GM23338 (cell line): ENCODE data around the gene NDUFAF8.

Experiments
- CREB1 ChIP-seq: fragments of 250-450 bp; sonication (Bioruptor Pico); IDR thresholded peaks from 2 replicates; pipeline ENCODE4 v1.5.0; 2020; ENCODE audit warnings: low read depth, mild to moderate bottlenecking, moderate library complexity
- CTCF ChIP-seq, 2 experiments: fragments of 200-600 bp in 1 of 2; sonication (generic) in 1 of 2; conservative IDR thresholded peaks; 2 replicates each; pipeline versions ENCODE4 v1.5.1 to v1.6.1; 2016 to 2017; ENCODE audit warnings: antibody characterized with exemption in 2 of 2, low read depth in 2 of 2, mild to moderate bottlenecking in 2 of 2, moderate library complexity in 1 of 2
- EZH2 ChIP-seq: fragments of 200-600 bp; sonication (generic); IDR thresholded peaks from one replicate; pipeline ENCODE4 v1.8.0; 2017; ENCODE audit warnings: antibody characterized with exemption, mild to moderate bottlenecking, low read depth; ENCODE audit not compliant: unreplicated experiment
- EZH2phosphoT487 ChIP-seq: fragments of 200-600 bp; sonication (generic); IDR thresholded peaks from one replicate; pipeline ENCODE4 v1.8.1; 2018; ENCODE audit warnings: antibody characterized with exemption; ENCODE audit not compliant: unreplicated experiment
- JUNB ChIP-seq: IDR thresholded peaks from one replicate; pipeline ENCODE4 v1.6.1; 2016; ENCODE audit warnings: antibody characterized with exemption; ENCODE audit not compliant: unreplicated experiment
- NANOG ChIP-seq: IDR thresholded peaks from 2 replicates; pipeline ENCODE4 v1.6.1; 2016; ENCODE audit warnings: antibody characterized with exemption, borderline replicate concordance
- POLR2AphosphoS5 ChIP-seq: IDR thresholded peaks from 2 replicates; pipeline ENCODE4 v1.6.1; 2016; ENCODE audit warnings: antibody characterized with exemption, low read depth
- ZNF114 ChIP-seq: fragments of 250-450 bp; sonication (Bioruptor Pico); IDR thresholded peaks from 2 replicates; pipeline ENCODE4 v1.5.0; 2020; ENCODE audit warnings: mild to moderate bottlenecking, moderate library complexity
- TF ChIP-seq, protein P1 (sequence below): IDR thresholded peaks from one replicate; pipeline ENCODE4 v1.6.1; 2018; ENCODE audit warnings: antibody characterized with exemption; ENCODE audit not compliant: unreplicated experiment

DNA sequence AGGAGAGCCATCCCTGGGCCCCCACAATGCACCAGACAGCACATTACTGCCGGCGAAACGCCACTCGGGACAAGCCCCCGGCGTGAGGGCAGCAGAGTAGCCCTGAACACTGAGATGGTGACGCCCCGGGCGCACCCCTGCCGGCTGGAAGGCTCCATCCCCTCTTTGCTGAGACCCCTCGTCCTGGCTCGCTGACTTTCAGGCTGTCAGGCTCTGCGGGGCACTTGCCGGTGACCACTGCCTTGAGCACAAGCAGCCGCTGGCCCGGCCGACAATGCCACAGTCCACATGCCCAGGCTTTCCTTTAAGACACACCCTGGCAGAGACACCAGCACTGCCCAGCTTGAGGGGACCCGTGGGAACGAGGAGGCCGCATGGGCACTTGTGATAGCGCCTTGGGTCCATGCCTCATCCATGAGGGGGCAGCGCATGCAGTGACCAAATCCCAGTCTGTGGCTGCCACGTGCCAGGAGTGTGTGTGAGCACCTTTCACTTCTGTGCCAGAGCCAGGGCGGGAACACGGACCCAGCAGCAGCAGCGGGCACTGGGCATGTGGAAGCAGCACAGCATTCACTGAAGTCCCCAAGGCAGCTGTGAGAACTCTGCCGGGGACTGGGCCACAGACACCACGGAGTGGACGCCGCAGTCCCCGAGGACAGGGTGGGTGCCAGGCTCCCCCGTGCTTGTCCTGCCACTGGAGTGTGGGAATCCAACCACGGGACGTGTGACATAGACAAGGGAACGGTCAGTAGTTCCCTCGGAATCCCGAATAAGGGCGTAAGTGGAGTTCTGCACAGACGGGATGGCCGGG, 24.5 kb downstream of the NDUFAF8 start:
- TF ChIP-seq POLR2AphosphoS5: no peak
- peak in 1 of 2 experiments; percentile 12; a peak in 1 of 4 replicates for TF ChIP-seq CTCF (conservative IDR thresholded peaks at IDR 0.05; ENCODE audit: low read depth in 2 of 2)
- no peak for TF ChIP-seq EZH2
- no peak for TF ChIP-seq CREB1 (CRISPR knock-in tag)
- TF ChIP-seq, protein P1, sequence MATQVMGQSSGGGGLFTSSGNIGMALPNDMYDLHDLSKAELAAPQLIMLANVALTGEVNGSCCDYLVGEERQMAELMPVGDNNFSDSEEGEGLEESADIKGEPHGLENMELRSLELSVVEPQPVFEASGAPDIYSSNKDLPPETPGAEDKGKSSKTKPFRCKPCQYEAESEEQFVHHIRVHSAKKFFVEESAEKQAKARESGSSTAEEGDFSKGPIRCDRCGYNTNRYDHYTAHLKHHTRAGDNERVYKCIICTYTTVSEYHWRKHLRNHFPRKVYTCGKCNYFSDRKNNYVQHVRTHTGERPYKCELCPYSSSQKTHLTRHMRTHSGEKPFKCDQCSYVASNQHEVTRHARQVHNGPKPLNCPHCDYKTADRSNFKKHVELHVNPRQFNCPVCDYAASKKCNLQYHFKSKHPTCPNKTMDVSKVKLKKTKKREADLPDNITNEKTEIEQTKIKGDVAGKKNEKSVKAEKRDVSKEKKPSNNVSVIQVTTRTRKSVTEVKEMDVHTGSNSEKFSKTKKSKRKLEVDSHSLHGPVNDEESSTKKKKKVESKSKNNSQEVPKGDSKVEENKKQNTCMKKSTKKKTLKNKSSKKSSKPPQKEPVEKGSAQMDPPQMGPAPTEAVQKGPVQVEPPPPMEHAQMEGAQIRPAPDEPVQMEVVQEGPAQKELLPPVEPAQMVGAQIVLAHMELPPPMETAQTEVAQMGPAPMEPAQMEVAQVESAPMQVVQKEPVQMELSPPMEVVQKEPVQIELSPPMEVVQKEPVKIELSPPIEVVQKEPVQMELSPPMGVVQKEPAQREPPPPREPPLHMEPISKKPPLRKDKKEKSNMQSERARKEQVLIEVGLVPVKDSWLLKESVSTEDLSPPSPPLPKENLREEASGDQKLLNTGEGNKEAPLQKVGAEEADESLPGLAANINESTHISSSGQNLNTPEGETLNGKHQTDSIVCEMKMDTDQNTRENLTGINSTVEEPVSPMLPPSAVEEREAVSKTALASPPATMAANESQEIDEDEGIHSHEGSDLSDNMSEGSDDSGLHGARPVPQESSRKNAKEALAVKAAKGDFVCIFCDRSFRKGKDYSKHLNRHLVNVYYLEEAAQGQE: no peak
- TF ChIP-seq JUNB: no peak
- TF ChIP-seq ZNF114 (CRISPR knock-in tag): no peak
- TF ChIP-seq EZH2phosphoT487: no peak
- TF ChIP-seq NANOG: no peak
